GM13977 (cell line): ENCODE measurements around the gene TEAD2.

ENCODE experiments used
- DNase-seq: peaks from one replicate; pipeline ENCODE4 v3.0.0; 2012; ENCODE audit warnings: low spot score
- CTCF ChIP-seq: IDR thresholded peaks from 2 replicates; pipeline ENCODE4 v1.5.1; 2012; ENCODE audit warnings: mild to moderate bottlenecking, control low read depth; ENCODE audit not compliant: insufficient read depth; ENCODE audit errors: extremely low read depth, missing control alignments
- in situ Hi-C: fragments of 300-500 bp; cut with MboI; formaldehyde crosslinking; loops from one replicate; pipeline ENCODE4 v1.12.0; 2022; ENCODE audit warnings: low sequenced_read_pairs, low pct_unique_long_range_greater_than_20kb, mixed read lengths, inconsistent platforms; ENCODE audit not compliant: unreplicated experiment

Gene TEAD2

DNA sequence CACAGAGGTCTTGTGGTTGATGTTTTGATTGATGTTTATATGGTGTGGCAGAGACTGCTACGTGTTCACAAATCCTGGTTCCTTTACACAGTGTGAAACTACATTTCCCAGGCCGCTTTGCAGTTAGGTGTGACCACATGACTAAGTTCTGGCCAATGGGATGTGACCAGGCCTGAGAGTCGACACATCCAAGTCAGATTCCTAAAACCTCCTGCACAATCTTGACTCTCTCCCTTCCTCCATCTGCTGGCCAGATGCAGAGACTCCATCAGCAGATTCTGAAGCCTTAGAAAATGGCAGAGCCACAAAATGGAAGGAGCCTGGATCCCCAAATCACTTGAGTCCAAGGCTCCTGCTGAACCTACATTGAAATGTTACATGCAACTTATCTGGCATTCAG is 14.4 kb downstream of the TEAD2 start:
- in situ Hi-C loops: no loop called here
- DNase-seq: peak; percentile 60
- no peak for TF ChIP-seq CTCF

GRCh38 chr19:49347191-49347590 is 15.0 kb downstream of the TEAD2 start:
- no peak for TF ChIP-seq CTCF
- in situ Hi-C loops: no loop called here
- DNase-seq: no peak

- in situ Hi-C loops: no loop called here
These were observed 17.5 kb downstream of the TEAD2 start for GRCh38 chr19:49344505-49345423.

GRCh38 chr19:49343123-49343522 is 19.1 kb downstream of the TEAD2 start:
- peak; percentile 54 for DNase-seq
- no peak for TF ChIP-seq CTCF
- in situ Hi-C loops: no loop called here

More at GRCh38 chr19:49344505-49345423, 17.5 kb downstream of the TEAD2 start:
- no peak for TF ChIP-seq CTCF
- DNase-seq: no peak

DNA sequence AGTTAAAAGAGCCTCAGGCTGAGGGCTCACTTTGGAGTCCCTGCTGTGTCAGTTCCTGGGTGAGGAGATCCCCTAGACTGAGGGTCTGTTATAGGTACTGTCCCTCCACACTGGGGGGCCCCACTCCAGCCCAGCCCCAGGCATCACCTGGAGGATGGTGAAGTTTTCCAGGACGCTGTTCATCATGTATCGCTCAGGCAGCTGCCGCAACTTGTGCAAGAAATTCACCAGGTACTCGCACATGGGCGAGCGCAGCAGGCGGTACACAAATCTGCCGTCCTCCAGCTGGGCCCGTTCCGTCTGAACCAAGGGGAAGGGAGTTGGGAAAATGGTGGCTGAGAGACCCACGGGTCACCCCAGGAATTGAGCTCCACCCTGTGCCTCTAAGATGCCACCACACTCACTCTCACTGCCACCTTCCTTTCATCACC is 19.9 kb downstream of the TEAD2 start:
- in situ Hi-C loops: no loop called here
- no peak for TF ChIP-seq CTCF
- DNase-seq: no peak

- no peak for TF ChIP-seq CTCF
- no peak for DNase-seq
- in situ Hi-C loops: no loop called here
These were observed 21.1 kb downstream of the TEAD2 start for GRCh38 chr19:49340865-49341718.
